Activated CD4-positive, alpha-beta T cell treated with anti-CD3 and anti-CD28 coated beads for 4 hours (primary cell): ENCODE results near the gene KATNAL1.
A peak's percentile ranks its signal among the peaks of the same experiment; 100 is the strongest.

Source experiments
- DNase-seq, 2 donors: peaks; one replicate each; pipeline ENCODE4 v3.0.0-alpha.2; 2020

KATNAL1 gene

GRCh38 chr13:30307194-30307970 is at the start of gene KATNAL1:
Gene KATNAL1 (minus strand): TSS chr13:30307551. CDS start chr13:30283777, 23,774 bp downstream.
- peak; percentile 60 to 66 for DNase-seq

GRCh38 chr13:30355839-30356238 is 48.5 kb upstream of the KATNAL1 start:
- no peak for DNase-seq

- peak; percentile 27 to 29 for DNase-seq
These were observed 48.0 kb upstream of the KATNAL1 start for GRCh38 chr13:30355384-30355699.

- no peak for DNase-seq
These were observed 47.4 kb upstream of the KATNAL1 start for GRCh38 chr13:30354493-30355383.

GRCh38 chr13:30353471-30354215 is 46.3 kb upstream of the KATNAL1 start:
- no peak for DNase-seq

- no peak for DNase-seq
These were observed 45.7 kb upstream of the KATNAL1 start for GRCh38 chr13:30353060-30353459.

GRCh38 chr13:30352121-30352520 is 44.8 kb upstream of the KATNAL1 start:
- no peak for DNase-seq

- peak in 1 of 2 donors; percentile 11 for DNase-seq
These were observed 39.4 kb upstream of the KATNAL1 start for GRCh38 chr13:30346789-30347167.

- peak; percentile 34 to 41 for DNase-seq
These were observed 38.9 kb upstream of the KATNAL1 start for GRCh38 chr13:30346153-30346788.

- no peak for DNase-seq
These were observed 38.2 kb upstream of the KATNAL1 start for GRCh38 chr13:30345426-30346100.

- DNase-seq = no peak
These were observed 34.6 kb upstream of the KATNAL1 start for GRCh38 chr13:30341815-30342570.

- DNase-seq = no peak
These were observed 33.2 kb upstream of the KATNAL1 start for GRCh38 chr13:30340331-30341250.

GRCh38 chr13:30339738-30340330 is 32.5 kb upstream of the KATNAL1 start:
- no peak for DNase-seq

- no peak for DNase-seq
These were observed 31.6 kb upstream of the KATNAL1 start for GRCh38 chr13:30338952-30339351.

- DNase-seq = no peak
These were observed 31.0 kb upstream of the KATNAL1 start for GRCh38 chr13:30338331-30338851.

GRCh38 chr13:30337061-30337610 is 29.8 kb upstream of the KATNAL1 start:
- no peak for DNase-seq

- peak in 1 of 2 donors; percentile 14 for DNase-seq
These were observed 27.5 kb upstream of the KATNAL1 start for GRCh38 chr13:30334663-30335386.

- no peak for DNase-seq
These were observed 26.3 kb upstream of the KATNAL1 start for GRCh38 chr13:30333616-30334015.
